GM13977 (cell line): ENCODE results near the gene MTMR3.

Experiments used
- DNase-seq: peaks from one replicate; pipeline ENCODE4 v3.0.0; 2012; ENCODE audit warnings: low spot score
- in situ Hi-C: fragments of 300-500 bp; cut with MboI; formaldehyde crosslinking; loops from one replicate; pipeline ENCODE4 v1.12.0; 2022; ENCODE audit warnings: low sequenced_read_pairs, low pct_unique_long_range_greater_than_20kb, mixed read lengths, inconsistent platforms; ENCODE audit not compliant: unreplicated experiment
- TF ChIP-seq, protein P1 (sequence below): IDR thresholded peaks from 2 replicates; pipeline ENCODE4 v1.5.1; 2012; ENCODE audit warnings: mild to moderate bottlenecking, control low read depth; ENCODE audit not compliant: insufficient read depth; ENCODE audit errors: extremely low read depth, missing control alignments

Gene MTMR3

DNA sequence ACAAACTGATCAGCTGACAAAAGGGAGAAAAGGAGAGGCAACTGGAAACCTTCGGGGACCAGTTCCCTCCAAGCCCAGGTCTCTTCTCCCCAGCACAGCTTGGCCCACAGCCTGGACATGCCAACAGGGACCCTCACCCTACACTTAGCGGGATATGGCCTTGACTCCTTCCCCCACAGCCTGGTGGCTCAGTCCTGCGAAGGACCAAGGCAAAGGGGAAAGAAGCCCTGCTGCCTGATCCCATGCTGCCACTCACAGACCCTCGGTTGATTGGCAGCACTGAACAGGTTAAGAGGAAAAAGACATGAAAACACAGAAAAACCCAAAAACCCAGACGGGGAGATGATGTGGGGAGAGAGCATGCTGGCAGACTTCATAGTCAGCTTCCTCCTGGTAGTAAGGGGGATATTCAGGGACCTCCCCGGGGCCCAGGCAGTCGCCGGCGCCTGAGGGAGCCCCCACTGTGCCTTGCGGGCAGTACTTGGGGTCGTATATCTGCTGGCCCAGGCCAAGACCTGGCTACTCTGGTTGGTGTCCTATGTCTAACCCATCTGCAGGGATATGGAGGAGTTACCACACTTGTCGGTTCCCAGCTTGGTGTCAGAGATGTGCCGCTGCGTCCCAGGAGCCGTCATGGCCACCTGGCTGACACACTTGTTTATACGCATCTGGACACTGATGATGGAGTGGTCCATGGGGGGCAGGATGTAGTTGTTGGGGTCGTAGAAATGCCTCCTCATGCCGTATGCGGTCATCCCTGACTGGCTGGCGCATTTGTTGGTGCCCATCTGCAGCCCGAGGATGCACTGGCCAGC is 163.1 kb downstream of the MTMR3 start:
- in situ Hi-C loops: no loop called here
- TF ChIP-seq, protein P1, sequence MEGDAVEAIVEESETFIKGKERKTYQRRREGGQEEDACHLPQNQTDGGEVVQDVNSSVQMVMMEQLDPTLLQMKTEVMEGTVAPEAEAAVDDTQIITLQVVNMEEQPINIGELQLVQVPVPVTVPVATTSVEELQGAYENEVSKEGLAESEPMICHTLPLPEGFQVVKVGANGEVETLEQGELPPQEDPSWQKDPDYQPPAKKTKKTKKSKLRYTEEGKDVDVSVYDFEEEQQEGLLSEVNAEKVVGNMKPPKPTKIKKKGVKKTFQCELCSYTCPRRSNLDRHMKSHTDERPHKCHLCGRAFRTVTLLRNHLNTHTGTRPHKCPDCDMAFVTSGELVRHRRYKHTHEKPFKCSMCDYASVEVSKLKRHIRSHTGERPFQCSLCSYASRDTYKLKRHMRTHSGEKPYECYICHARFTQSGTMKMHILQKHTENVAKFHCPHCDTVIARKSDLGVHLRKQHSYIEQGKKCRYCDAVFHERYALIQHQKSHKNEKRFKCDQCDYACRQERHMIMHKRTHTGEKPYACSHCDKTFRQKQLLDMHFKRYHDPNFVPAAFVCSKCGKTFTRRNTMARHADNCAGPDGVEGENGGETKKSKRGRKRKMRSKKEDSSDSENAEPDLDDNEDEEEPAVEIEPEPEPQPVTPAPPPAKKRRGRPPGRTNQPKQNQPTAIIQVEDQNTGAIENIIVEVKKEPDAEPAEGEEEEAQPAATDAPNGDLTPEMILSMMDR: no peak
- no peak for DNase-seq

GRCh38 chr22:30046716-30047363 is 163.9 kb downstream of the MTMR3 start:
- in situ Hi-C loops: no loop called here
- TF ChIP-seq, protein P1: no peak
- no peak for DNase-seq

DNA sequence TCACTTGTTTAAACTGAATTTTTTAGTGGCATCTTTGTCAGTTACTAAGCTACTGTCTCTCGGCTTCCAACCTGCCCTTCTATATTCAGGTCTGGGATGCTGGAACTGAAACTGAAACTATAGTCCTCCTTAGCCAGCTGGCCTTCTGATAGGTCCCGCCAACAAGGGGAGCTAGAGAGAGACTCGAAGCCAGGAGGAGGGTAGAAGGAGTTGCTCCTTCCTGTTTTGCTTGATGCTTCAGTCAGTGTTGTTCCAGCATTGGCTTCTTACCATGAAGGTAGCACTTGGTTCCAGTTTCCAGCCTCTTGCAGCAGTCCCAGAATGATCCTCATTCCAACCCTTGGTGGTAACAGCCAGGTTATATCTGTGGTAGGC is 164.4 kb downstream of the MTMR3 start:
- TF ChIP-seq, protein P1: no peak
- in situ Hi-C loops: no loop called here

DNA sequence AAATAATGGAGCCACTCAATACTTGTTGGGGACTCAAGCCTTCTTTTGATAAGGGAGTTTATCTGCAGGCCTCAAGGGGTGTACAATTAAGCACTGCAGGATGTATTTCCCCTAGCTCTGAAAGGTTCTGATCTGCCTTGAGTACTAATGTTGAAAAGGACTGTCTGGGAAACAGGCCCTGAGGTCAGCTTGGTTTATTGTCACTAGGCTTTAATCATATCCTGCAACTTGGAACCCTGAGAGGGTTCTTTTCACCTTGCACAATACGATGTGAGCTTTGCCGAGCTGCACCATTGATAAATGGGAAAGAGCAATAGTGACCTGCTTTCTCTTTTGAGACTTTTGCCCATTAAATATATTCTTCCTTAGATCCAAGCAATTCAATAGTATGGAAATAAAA is 165.7 kb downstream of the MTMR3 start:
- in situ Hi-C loops: no loop called here
- TF ChIP-seq, protein P1: no peak
- no peak for DNase-seq

More for the DNA sequence above, 164.4 kb downstream of the MTMR3 start:
- DNase-seq: peak; percentile 44

DNA sequence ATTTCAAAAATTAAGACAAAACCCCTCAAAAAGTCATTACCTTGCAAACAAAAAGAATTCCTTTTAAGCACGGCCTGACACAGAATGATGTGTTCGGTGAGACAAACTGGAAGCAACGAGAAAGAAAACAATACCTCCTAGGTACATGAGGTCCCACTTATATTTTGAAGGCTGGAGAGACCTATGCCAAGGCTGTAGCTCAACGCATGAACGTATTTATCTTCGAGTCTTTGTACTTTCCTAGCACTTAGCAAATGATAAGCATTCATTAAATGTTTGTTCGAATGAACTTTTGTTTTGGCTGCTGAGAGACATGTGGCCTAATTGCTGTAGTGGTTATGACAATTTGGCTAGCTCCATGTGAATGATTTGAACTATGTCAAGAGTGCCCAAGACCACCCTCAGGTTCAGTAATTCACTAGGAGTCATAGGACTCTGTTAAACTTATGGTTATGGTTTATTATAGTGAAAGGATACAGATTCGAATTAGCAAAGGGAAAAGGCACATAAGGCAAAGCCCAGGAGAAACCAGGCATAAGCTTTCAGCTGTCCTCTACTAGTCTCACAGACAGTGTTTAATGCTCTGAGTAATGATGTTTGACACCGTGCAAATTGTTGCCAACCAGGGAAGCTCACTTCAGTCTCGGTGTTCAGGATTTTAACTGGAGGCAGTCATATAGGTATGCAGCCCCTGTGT is 171.2 kb downstream of the MTMR3 start:
- DNase-seq: no peak
- TF ChIP-seq, protein P1: no peak
- in situ Hi-C loops: no loop called here

- TF ChIP-seq, protein P1: no peak
- DNase-seq: no peak
- in situ Hi-C loops: no loop called here
Measured at GRCh38 chr22:30054764-30055069, 171.7 kb downstream of the MTMR3 start.
